H7 (cell line): Measurements from ENCODE around the gene PDE8B. TPM values are rescaled to one million over a fixed set of nuclear protein-coding genes. Genes with fewer than 3 reads are reported as not detected.
"Not testable (repeated sequence)": the region's sequence is repeated elsewhere in the genome, so short reads cannot be mapped to it uniquely, and the experiment has no call there.

Experiments
- DNase-seq: peaks from one replicate; pipeline ENCODE4 v3.0.0; 2012
- H3K27me3 ChIP-seq: 2 replicates; pipeline ENCODE4 v1.6.0; 2011; ENCODE audit warnings: mild to moderate bottlenecking, low read length; ENCODE audit not compliant: control insufficient read depth, insufficient read depth
- H3K36me3 ChIP-seq: replicated peaks from 2 replicates; pipeline ENCODE4 v1.5.1; 2011; ENCODE audit warnings: low read length; ENCODE audit not compliant: control insufficient read depth, insufficient read depth
- H3K4me3 ChIP-seq: 2 replicates; pipeline ENCODE4 v1.5.1; 2011; ENCODE audit warnings: low read depth, mild to moderate bottlenecking, control low read depth, low read length, moderate library complexity; ENCODE audit not compliant: insufficient read depth
- total RNA-seq: library from RNA; depleted of rRNA; stranded (reverse); fragments of >200 nt; shearing (Covaris generic); gene quantifications from 2 replicates; pipeline ENCODE4 v1.2.3, GENCODE V29; 2014

Gene PDE8B
- total RNA-seq, 1 experiment from 2014 or later: 0.03 TPM

- Histone ChIP-seq H3K36me3 (peaks cover 4% of the 10 kb centered on the region; the same call in 1 of the 2 replicates), H3K27me3 (no peaks in the 10 kb centered on the region), H3K4me3 (no peak overlapping the region)
- no peak for DNase-seq
These were observed 218.0 kb downstream of the PDE8B start for GRCh38 chr5:77428526-77428925.

- DNase-seq: no peak
- Histone ChIP-seq H3K36me3 (peaks cover 4% of the 10 kb centered on the region; the same call in 1 of the 2 replicates), H3K4me3 (no peak overlapping the region), H3K27me3 (no peaks in the 10 kb centered on the region)
These were observed 220.2 kb downstream of the PDE8B start for GRCh38 chr5:77430726-77431125.

DNA sequence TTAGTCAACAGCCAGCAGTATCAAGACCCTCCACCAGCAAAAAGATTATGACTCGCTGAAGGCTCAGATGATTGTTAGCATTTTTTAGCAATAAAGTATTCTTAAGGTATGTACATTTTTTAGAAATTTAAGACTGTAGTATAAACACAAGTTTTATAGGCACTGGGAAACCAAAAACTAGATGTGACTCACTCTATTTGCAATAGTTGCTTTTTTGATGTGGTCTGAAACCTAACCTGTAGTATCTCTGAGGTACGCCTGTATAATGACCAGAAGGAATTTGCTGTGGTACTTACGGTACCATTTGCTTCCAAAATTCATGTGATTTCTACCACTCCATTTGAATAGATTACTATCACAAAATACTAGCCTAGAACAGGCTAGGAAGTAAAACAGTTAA is 220.8 kb downstream of the PDE8B start:
- Histone ChIP-seq H3K4me3 (no peak overlapping the region), H3K27me3 (no peaks in the 10 kb centered on the region), H3K36me3 (peaks cover 4% of the 10 kb centered on the region; the same call in 1 of the 2 replicates)
- DNase-seq: no peak

GRCh38 chr5:77431719-77432118 is 221.2 kb downstream of the PDE8B start:
- Histone ChIP-seq H3K36me3 (peaks cover 4% of the 10 kb centered on the region; the same call in 1 of the 2 replicates), H3K27me3 (no peaks in the 10 kb centered on the region), H3K4me3 (no peak overlapping the region)
- DNase-seq: no peak

DNA sequence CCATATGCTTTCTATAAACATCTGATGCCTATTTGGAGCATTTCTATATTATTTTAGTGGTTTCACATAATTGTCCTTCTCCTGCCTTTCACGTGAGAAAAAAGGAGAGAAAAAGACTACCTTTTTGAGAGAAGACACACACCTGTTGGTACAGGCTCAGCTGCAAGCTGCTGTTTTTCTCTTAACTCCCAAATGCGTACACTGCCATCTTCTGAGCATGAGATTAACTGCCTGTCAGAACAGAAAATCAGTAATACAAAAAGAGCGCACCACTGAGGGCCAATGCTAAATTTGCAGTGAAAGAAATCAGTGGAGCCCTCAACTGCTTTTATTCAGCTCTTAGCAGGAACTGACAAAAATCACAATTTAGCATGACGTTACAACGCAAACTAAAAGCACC is 226.7 kb downstream of the PDE8B start:
- Histone ChIP-seq H3K36me3 (0 out of 2 replicates have a peak, but pooled peaks cover 1% of the 10 kb centered on the region), H3K4me3 (no peak overlapping the region), H3K27me3 (no peaks in the 10 kb centered on the region)
- DNase-seq: peak; percentile 15

DNA sequence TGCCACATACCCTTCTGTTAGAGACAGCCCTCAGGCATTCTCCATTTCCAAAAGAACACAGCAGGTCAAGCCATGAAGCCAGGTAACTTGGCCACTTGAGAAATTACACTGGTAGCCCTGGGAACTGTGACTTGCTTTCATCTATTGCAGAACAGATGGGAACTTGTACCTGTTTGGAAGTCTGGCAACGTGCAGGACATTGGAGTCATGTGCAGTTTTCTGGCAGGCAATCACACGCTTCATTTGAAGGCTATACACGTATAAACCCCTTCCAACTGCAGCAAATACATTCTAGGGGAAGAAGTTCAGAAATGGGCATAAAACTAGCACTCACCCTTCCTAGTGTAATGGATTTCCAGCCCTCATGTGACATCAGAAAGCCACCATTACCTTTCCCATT is 227.6 kb downstream of the PDE8B start:
- Histone ChIP-seq H3K4me3 (no peak overlapping the region), H3K36me3 (no peaks in the 10 kb centered on the region), H3K27me3 (no peaks in the 10 kb centered on the region)
- no peak for DNase-seq

DNA sequence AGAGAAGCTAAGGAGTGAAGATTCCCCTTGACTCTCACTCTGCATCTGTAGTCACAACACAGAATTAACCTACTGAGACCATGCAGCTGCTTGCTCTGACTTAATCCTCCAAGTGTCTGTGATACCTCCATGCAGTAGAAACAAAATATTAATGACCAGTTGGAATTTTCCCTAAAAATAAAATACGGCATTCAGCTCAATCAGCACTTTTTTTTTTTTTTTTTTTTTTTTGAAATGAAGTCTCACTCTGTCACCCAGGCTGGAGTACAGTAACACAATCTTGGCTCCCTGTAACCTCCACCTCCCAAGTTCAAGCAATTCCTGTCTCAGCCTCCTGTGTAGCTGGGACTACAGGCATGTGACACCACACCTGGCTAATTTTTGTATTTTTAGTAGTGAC is 233.2 kb downstream of the PDE8B start:
- Histone ChIP-seq H3K4me3 (no peak overlapping the region), H3K36me3 (no peaks in the 10 kb centered on the region), H3K27me3 (no peaks in the 10 kb centered on the region)
- no peak for DNase-seq

DNA sequence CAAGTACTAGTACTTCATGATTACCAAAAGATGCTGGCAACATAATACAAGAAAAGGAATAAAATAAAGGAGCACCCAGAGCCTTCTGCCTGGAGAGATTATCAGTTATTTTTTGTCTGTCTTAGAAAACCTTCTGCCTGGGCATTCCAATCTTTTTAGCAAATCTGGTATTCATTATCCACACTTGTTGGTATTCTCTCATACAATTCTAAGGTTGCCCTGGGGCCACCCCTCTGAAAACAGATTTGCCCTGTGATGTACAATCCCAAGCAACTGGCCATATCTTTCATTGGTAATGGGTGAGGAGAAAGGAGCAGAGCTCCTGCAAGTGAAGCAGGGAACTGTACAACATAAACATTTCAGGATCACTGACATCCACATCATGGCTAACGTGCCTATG is 233.9 kb downstream of the PDE8B start:
- H3K27me3 ChIP-seq: no peaks in the 10 kb centered on the region
- H3K4me3 ChIP-seq: no peak overlapping the region
- H3K36me3 ChIP-seq: no peaks in the 10 kb centered on the region
- DNase-seq: no peak

DNA sequence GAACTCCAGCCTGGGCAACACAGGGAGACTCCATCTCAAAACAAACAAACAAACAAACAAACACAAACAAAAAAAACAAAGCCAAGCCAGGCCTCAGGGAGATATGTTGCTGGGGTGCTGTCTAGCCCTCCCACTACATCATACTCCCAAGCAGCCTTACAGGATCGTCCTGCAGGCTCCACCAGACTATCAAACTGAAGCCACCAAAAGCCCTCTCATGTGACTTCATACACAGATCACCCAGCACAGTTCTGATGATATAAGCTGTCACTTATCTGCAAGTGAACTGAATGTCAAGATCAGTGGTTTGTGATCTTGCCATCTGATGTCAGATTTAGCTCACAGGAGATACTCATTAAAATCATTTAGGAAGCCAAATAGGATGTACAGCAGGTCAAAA is 238.4 kb downstream of the PDE8B start:
- H3K27me3 ChIP-seq: no peaks in the 10 kb centered on the region
- H3K36me3 ChIP-seq: no peaks in the 10 kb centered on the region
- DNase-seq: no peak
- H3K4me3 ChIP-seq: no peak overlapping the region

- no peaks in the 10 kb centered on the region for H3K27me3 ChIP-seq
- H3K4me3 ChIP-seq: no peak overlapping the region
- DNase-seq: no peak
- no peaks in the 10 kb centered on the region for H3K36me3 ChIP-seq
These were observed 238.8 kb downstream of the PDE8B start for GRCh38 chr5:77449277-77449676.

DNA sequence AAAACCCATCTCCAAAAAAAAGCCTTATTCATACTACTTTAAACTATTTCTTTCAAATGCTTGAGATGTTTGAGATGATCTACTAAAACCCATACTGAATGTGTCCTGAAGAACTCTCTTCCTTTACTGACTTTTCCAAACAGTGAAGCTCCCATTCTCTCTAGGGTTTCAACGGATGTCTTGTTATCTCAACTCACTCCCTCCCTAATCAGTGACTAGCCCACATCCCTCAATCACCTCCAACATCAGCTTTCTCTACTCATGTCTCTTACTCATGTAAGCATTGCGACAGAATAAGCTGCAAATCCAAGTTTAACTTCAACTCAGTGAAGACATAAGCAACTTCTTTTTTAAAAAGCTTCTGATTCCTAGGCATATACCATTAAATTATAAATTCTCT is 239.5 kb downstream of the PDE8B start:
- Histone ChIP-seq H3K36me3 (no peaks in the 10 kb centered on the region), H3K27me3 (no peaks in the 10 kb centered on the region), H3K4me3 (no peak overlapping the region)
- no peak for DNase-seq

- Histone ChIP-seq H3K4me3 (no peak overlapping the region), H3K36me3 (no peaks in the 10 kb centered on the region), H3K27me3 (no peaks in the 10 kb centered on the region)
- DNase-seq: no peak
These were observed 241.9 kb downstream of the PDE8B start for GRCh38 chr5:77452351-77452750.

DNA sequence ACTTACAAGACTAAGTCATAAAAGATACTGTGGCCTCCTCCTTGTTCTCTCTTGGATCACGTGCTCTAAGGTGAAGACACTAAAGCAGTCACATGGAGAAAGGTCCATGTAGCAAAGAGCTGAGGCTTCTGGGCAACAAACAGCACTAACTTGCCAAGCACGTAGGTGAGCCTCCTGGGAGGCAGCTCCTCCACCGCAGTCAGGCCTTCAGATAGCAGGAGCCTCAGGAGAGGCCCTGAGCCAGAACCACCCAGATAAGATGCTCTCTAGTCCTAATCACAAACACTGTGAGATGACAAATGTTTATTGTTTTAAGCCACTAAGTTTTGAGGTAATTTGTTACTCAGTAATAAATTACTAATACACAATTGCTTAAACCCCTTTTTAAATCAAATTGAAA is 243.6 kb downstream of the PDE8B start:
- H3K36me3 ChIP-seq: no peaks in the 10 kb centered on the region
- no peaks in the 10 kb centered on the region for H3K27me3 ChIP-seq
- DNase-seq: no peak
- H3K4me3 ChIP-seq: no peak overlapping the region

GRCh38 chr5:77461287-77461686 is 250.8 kb downstream of the PDE8B start:
- no peaks in the 10 kb centered on the region for H3K36me3 ChIP-seq
- H3K4me3 ChIP-seq: no peak overlapping the region
- H3K27me3 ChIP-seq: no peaks in the 10 kb centered on the region
- no peak for DNase-seq

DNA sequence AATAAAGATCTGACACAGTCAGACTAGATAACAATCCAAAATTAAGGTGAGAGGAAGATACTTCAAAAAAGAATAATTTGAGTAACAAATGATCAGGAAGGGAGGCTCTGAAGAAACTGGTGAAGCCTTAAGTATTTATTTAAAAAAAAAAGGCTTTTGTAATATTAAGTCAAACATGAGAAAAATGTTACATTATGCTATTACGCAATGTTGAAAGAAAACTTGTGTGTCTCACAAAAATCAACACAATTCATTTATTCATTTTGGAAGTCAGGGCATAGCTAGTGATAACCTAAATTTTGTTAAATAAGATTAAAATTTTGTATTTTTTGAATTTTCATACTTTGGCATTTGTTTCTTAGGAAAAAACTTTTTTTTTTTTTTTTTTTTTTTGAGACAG is 253.4 kb downstream of the PDE8B start:
- Histone ChIP-seq H3K4me3 (no peak overlapping the region), H3K36me3 (no peaks in the 10 kb centered on the region), H3K27me3 (no peaks in the 10 kb centered on the region)
- no peak for DNase-seq

- H3K4me3 ChIP-seq, H3K36me3 ChIP-seq, DNase-seq, H3K27me3 ChIP-seq: not testable (repeated sequence)
These were observed 258.4 kb downstream of the PDE8B start for GRCh38 chr5:77468875-77469274.
